ENCODE results near the gene DDX1.
"Not testable (repeated sequence)": the region's sequence is repeated elsewhere in the genome, so short reads cannot be mapped to it uniquely, and the experiment has no call there.

Gene DDX1

GRCh38 chr2:15591692-15592463 lies at the start of gene DDX1:
Gene DDX1 (plus strand): TSS chr2:15591868. CDS start chr2:15591934, 66 bp downstream.
- DNase-seq: peak; percentile 81

- not testable (repeated sequence) for DNase-seq
Measured at GRCh38 chr2:15542269-15542668, 49.4 kb upstream of the DDX1 start.

GRCh38 chr2:15543053-15543452 lies 48.6 kb upstream of the DDX1 start:
- DNase-seq: no peak

GRCh38 chr2:15543541-15543940 lies 48.1 kb upstream of the DDX1 start:
- no peak for DNase-seq

GRCh38 chr2:15544227-15544626 lies 47.4 kb upstream of the DDX1 start:
- no peak for DNase-seq

GRCh38 chr2:15546297-15547098 lies 45.2 kb upstream of the DDX1 start:
- no peak for DNase-seq

- DNase-seq: no peak
Measured at GRCh38 chr2:15547115-15547876, 44.4 kb upstream of the DDX1 start.

- DNase-seq: no peak
Measured at GRCh38 chr2:15548974-15549373, 42.7 kb upstream of the DDX1 start.

- DNase-seq: no peak
Measured at GRCh38 chr2:15553519-15553918, 38.1 kb upstream of the DDX1 start.

GRCh38 chr2:15553951-15554350 lies 37.7 kb upstream of the DDX1 start:
- no peak for DNase-seq

- DNase-seq: no peak
Measured at GRCh38 chr2:15554525-15555218, 37.0 kb upstream of the DDX1 start.

- DNase-seq: no peak
Measured at GRCh38 chr2:15555760-15556193, 35.9 kb upstream of the DDX1 start.

- no peak for DNase-seq
Measured at GRCh38 chr2:15556311-15556930, 35.2 kb upstream of the DDX1 start.

- DNase-seq: no peak
Measured at GRCh38 chr2:15557887-15558311, 33.8 kb upstream of the DDX1 start.

- no peak for DNase-seq
Measured at GRCh38 chr2:15559379-15560139, 32.1 kb upstream of the DDX1 start.

- DNase-seq: no peak
Measured at GRCh38 chr2:15560140-15560987, 31.3 kb upstream of the DDX1 start.

- DNase-seq: peak; percentile 75
Measured at GRCh38 chr2:15560988-15561573, 30.6 kb upstream of the DDX1 start, which contains the start of gene NBAS. Gene NBAS (minus strand): TSS chr2:15561334. CDS start chr2:15561304, 30 bp downstream.

GRCh38 chr2:15561574-15562344 lies 29.9 kb upstream of the DDX1 start:
- DNase-seq: no peak
